VCaP (cell line): ENCODE measurements around the gene TAL2.

Source experiments
- H3K27ac ChIP-seq: fragments of 450-650 bp; 2 replicates; pipeline ENCODE4 v1.5.1; 2017
- CTCF ChIP-seq: fragments of 450-650 bp; conservative IDR thresholded peaks from 2 replicates; pipeline ENCODE4 v1.5.1; 2017; ENCODE audit warnings: mild to moderate bottlenecking, moderate library complexity

The TAL2 gene

GRCh38 chr9:105710638-105711037, 48.4 kb downstream of the TAL2 start:
- TF ChIP-seq CTCF = no peak
- H3K27ac ChIP-seq = no peak overlapping the region

- TF ChIP-seq CTCF = no peak
Observed at GRCh38 chr9:105711867-105712266, 49.6 kb downstream of the TAL2 start.

GRCh38 chr9:105712297-105712696, 50.0 kb downstream of the TAL2 start:
- no peak overlapping the region for H3K27ac ChIP-seq

More at GRCh38 chr9:105711867-105712266, 49.6 kb downstream of the TAL2 start:
- H3K27ac ChIP-seq = no peak overlapping the region

More at GRCh38 chr9:105712297-105712696, 50.0 kb downstream of the TAL2 start:
- no peak for TF ChIP-seq CTCF
